Limb (tissue), 2 donors: ENCODE measurements around the gene CLEC5A.
"Not testable (repeated sequence)": the region's sequence is repeated elsewhere in the genome, so short reads cannot be mapped to it uniquely, and the experiment has no call there.

ENCODE experiments used
- DNase-seq, 2 donors: peaks; one replicate each; pipeline ENCODE4 v3.0.0-alpha.2; 2016; ENCODE audit errors: extremely low spot score in 2 of 2

Gene CLEC5A

GRCh38 chr7:141946796-141947195 lies at the start of gene CLEC5A:
Gene CLEC5A, minus strand, starts transcription at chr7:141946974. Its CDS starts 682 bp downstream, at chr7:141946292.
- no peak for DNase-seq

GRCh38 chr7:141993354-141993753 lies 46.6 kb upstream of the CLEC5A start:
- DNase-seq: no peak

- DNase-seq: no peak
Measured at GRCh38 chr7:141992688-141993087, 45.9 kb upstream of the CLEC5A start.

GRCh38 chr7:141992156-141992555 lies 45.4 kb upstream of the CLEC5A start:
- DNase-seq: no peak

- no peak for DNase-seq
Measured at GRCh38 chr7:141991140-141991539, 44.4 kb upstream of the CLEC5A start.

GRCh38 chr7:141990011-141990725 lies 43.4 kb upstream of the CLEC5A start:
- no peak for DNase-seq

GRCh38 chr7:141987803-141988202 lies 41.0 kb upstream of the CLEC5A start:
- DNase-seq: not testable (repeated sequence)

GRCh38 chr7:141986923-141987322 lies 40.1 kb upstream of the CLEC5A start:
- no peak for DNase-seq

GRCh38 chr7:141985926-141986325 lies 39.2 kb upstream of the CLEC5A start:
- not testable (repeated sequence) for DNase-seq

- DNase-seq: no peak
Measured at GRCh38 chr7:141979568-141979967, 32.8 kb upstream of the CLEC5A start.

GRCh38 chr7:141978351-141978750 lies 31.6 kb upstream of the CLEC5A start:
- no peak for DNase-seq

- DNase-seq: no peak
Measured at GRCh38 chr7:141976524-141977245, 29.9 kb upstream of the CLEC5A start.

GRCh38 chr7:141975806-141976523 lies 29.2 kb upstream of the CLEC5A start:
- peak; percentile 47 to 85 for DNase-seq

GRCh38 chr7:141974831-141975230 lies 28.1 kb upstream of the CLEC5A start:
- no peak for DNase-seq

- no peak for DNase-seq
Measured at GRCh38 chr7:141973673-141974072, 26.9 kb upstream of the CLEC5A start, which contains the start of gene TAS2R38. Gene TAS2R38, minus strand, starts transcription at chr7:141973773. Its CDS starts 84 bp downstream, at chr7:141973689.

GRCh38 chr7:141960687-141961422 lies 14.1 kb upstream of the CLEC5A start:
- no peak for DNase-seq

GRCh38 chr7:141956084-141956483 lies 9.3 kb upstream of the CLEC5A start:
- DNase-seq: no peak

- DNase-seq: no peak
Measured at GRCh38 chr7:141954334-141954733, 7.6 kb upstream of the CLEC5A start.

GRCh38 chr7:141952461-141952860 lies 5.7 kb upstream of the CLEC5A start:
- DNase-seq: no peak

GRCh38 chr7:141950806-141951205 lies 4.0 kb upstream of the CLEC5A start:
- DNase-seq: no peak

GRCh38 chr7:141949911-141950310 lies 3.1 kb upstream of the CLEC5A start:
- DNase-seq: no peak
